B cell (primary cell): ENCODE measurements around the gene POC1B. TPM values are rescaled to one million over a fixed set of nuclear protein-coding genes. Genes with fewer than 3 reads are reported as not detected.

ENCODE experiments used
- ATAC-seq: fragments of 200-7000 bp; cut with Tn5 transposase; one replicate; pipeline ENCODE4 v1.10.0; 2021; ENCODE audit warnings: low read depth, mild to moderate bottlenecking, moderate number of reproducible peaks, moderate library complexity
- CTCF ChIA-PET: fragments of 350-600 bp; sonication (Branson Sonifier 250); formaldehyde crosslinking; loops from one replicate; lab custom pipeline; 2021; ENCODE audit warnings: antibody characterized with exemption, inconsistent platforms; lab: Charles Lee
- POLR2A ChIA-PET: fragments of 350-600 bp; sonication (Branson Sonifier 250); formaldehyde crosslinking; loops from one replicate; lab custom pipeline; 2021; ENCODE audit warnings: antibody characterized with exemption; lab: Charles Lee
- DNase-seq: peaks from one replicate; pipeline ENCODE4 v3.0.0; 2013
- H2AFZ ChIP-seq: 2 replicates; pipeline ENCODE4 v1.6.1; 2012; ENCODE audit warnings: mild to moderate bottlenecking, low read depth, low read length; ENCODE audit not compliant: insufficient read depth, poor library complexity, severe bottlenecking
- H3K27ac ChIP-seq, 2 donors: 1 replicate in 1 of 2; 2 replicates in 1 of 2; pipeline ENCODE4 v1.5.1; 2012 to 2013; ENCODE audit warnings: low read length in 2 of 2, mild to moderate bottlenecking in 2 of 2, moderate library complexity in 1 of 2
- H3K27me3 ChIP-seq, 4 experiments: fragments of 200-600 bp in 1 of 4; sonication (generic) in 1 of 4; replicated peaks in 1 of 4; 1 replicate in 2 of 4; 2 replicates in 2 of 4; pipeline versions ENCODE4 v1.6.1 to v1.7.0; 2013 to 2016; ENCODE audit warnings: low read length in 3 of 4, mild to moderate bottlenecking in 2 of 4, mixed read lengths in 1 of 4, moderate library complexity in 1 of 4; ENCODE audit not compliant: insufficient read depth in 4 of 4, control insufficient read depth in 3 of 4; ENCODE audit errors: control extremely low read depth in 1 of 4
- H3K36me3 ChIP-seq, 2 experiments: replicated peaks in 1 of 2; 1 replicate in 1 of 2; 2 replicates in 1 of 2; pipeline versions ENCODE4 v1.6.1 to v1.7.1; 2013; ENCODE audit warnings: low read length in 1 of 2; ENCODE audit not compliant: insufficient read depth in 2 of 2, control insufficient read depth in 1 of 2; ENCODE audit errors: control extremely low read depth in 1 of 2, extremely low read depth in 1 of 2
- H3K4me1 ChIP-seq, 2 donors: fragments of 200-600 bp in 1 of 2; sonication (generic) in 1 of 2; 1 replicate in 1 of 2; 2 replicates in 1 of 2; pipeline versions ENCODE4 v1.5.1 to v1.6.1; 2013 to 2017; ENCODE audit warnings: low read length in 2 of 2; ENCODE audit not compliant: control insufficient read depth in 2 of 2, insufficient read depth in 2 of 2
- H3K4me2 ChIP-seq: replicated peaks from 2 replicates; pipeline ENCODE3; 2012; ENCODE audit warnings: mild to moderate bottlenecking, low read depth, low read length; ENCODE audit not compliant: poor library complexity, severe bottlenecking
- H3K4me3 ChIP-seq, 5 experiments: fragments of 200-600 bp in 1 of 5; sonication (generic) in 1 of 5; 1 replicate in 3 of 5; 2 replicates in 2 of 5; pipeline versions ENCODE4 v1.5.1 to v1.7.0; 2011 to 2016; ENCODE audit warnings: low read length in 4 of 5, mild to moderate bottlenecking in 4 of 5, low read depth in 2 of 5, control low read depth in 1 of 5, moderate library complexity in 1 of 5; ENCODE audit not compliant: insufficient read depth in 1 of 5; ENCODE audit errors: control extremely low read depth in 1 of 5, extremely low read depth in 1 of 5
- H3K79me2 ChIP-seq: fragments of 200-600 bp; sonication (generic); one replicate; pipeline ENCODE4 v1.6.0; 2016; ENCODE audit warnings: low read length; ENCODE audit not compliant: control insufficient read depth, insufficient read depth
- H3K9ac ChIP-seq: fragments of 200-600 bp; sonication (generic); 2 replicates; pipeline ENCODE4 v1.6.1; 2017; ENCODE audit warnings: mild to moderate bottlenecking, low read length, moderate library complexity
- H3K9me3 ChIP-seq, 3 donors: one replicate each; pipeline versions ENCODE4 v1.6.1 to v1.7.1; 2013; ENCODE audit warnings: low read length in 2 of 3; ENCODE audit not compliant: control insufficient read depth in 2 of 3, insufficient read depth in 1 of 3; ENCODE audit errors: control extremely low read depth in 1 of 3
- H4K20me1 ChIP-seq: 2 replicates; pipeline ENCODE4 v1.6.0; 2012; ENCODE audit warnings: mild to moderate bottlenecking, low read length; ENCODE audit not compliant: insufficient read depth, control insufficient read depth, poor library complexity, severe bottlenecking
- H3K27ac Mint-ChIP-seq: one replicate; pipeline ENCODE4 v1.8.0; 2021; ENCODE audit warnings: mixed read lengths
- H3K27me3 Mint-ChIP-seq: one replicate; pipeline ENCODE4 v1.8.0; 2021; ENCODE audit warnings: mixed read lengths
- H3K4me1 Mint-ChIP-seq: one replicate; pipeline ENCODE4 v1.8.0; 2021; ENCODE audit warnings: mixed read lengths
- H3K4me3 Mint-ChIP-seq: one replicate; pipeline ENCODE4 v1.8.0; 2021; ENCODE audit warnings: mixed read lengths
- H3K9me3 Mint-ChIP-seq: one replicate; pipeline ENCODE4 v1.8.0; 2022; ENCODE audit warnings: mixed read lengths; ENCODE audit not compliant: insufficient read depth
- CTCF ChIP-seq: fragments of 200-600 bp; IDR thresholded peaks from one replicate; pipeline ENCODE4 v1.8.0; 2022; ENCODE audit warnings: antibody characterized with exemption, mild to moderate bottlenecking
- EZH2 ChIP-seq: IDR thresholded peaks from 2 replicates; pipeline ENCODE4 v1.6.1; 2012; ENCODE audit warnings: borderline replicate concordance, low read depth, mild to moderate bottlenecking, moderate library complexity, low read length; ENCODE audit not compliant: insufficient read depth, poor library complexity, severe bottlenecking
- WGBS: methylation state at CpG from one replicate; pipeline ENCODE4 v1.1.5; 2013; ENCODE audit warnings: missing lambda C conversion rate; ENCODE audit not compliant: insufficient coverage; 5-methylcytosine and 5-hydroxymethylcytosine counted together
- intact Hi-C: fragments of 100-400 bp; cut with micrococcal nuclease; formaldehyde crosslinking; loops from one replicate; pipeline ENCODE4 v1.10.0; 2022
- polyA plus RNA-seq: library from polyadenylated mRNA; depleted of rRNA; stranded (reverse); fragments of >200 nt; gene quantifications from 2 replicates; pipeline ENCODE4 v1.2.3, GENCODE V29; 2012
- total RNA-seq, 2 donors: library from RNA; stranded (reverse); fragments of 120-200 nt in 1 of 2; gene quantifications; 1 replicate in 1 of 2; 2 replicates in 1 of 2; pipeline versions ENCODE4 v1.2.3 to v1.2.4, GENCODE V29; 2013 to 2022

The POC1B gene
- total and polyA plus RNA-seq, 2 donors (not counting 1 experiment from before 2014, with no cell fraction given) = 12.0 to 39.5 TPM

DNA sequence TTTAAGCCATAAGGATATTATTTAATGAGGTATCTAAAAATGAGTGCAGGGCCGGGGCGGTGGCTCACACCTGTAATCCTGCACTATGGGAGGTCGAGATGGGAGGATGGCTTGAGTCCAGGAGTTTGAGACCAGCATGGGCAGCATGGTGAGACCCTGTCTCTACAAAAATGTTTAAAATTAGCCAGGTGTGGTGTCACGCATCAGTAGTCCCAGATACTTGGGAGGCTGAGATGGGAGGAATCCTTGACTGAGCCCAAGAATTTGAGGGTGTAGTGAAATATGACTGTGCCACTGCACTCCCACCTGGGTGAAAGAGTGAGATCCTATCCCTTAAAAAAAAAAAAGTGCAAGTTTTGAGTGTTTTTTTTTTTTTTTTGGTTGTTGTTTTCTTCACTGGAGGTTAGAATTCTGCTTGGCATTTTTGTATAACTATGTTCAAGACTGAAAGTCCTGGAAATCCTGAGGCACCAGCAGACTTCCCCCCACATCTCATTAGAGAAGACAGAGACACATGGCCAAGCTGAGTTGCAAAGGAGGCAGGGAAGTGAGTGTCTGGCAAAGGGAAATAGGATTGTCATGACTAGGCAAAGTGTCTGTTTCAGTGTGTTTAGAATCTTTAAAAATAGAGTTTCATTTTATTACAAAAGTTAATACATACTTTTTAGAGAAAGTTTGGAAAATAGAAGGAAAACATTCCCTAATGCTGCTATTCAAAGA lies 120.1 kb downstream of the POC1B start:
- H3K4me2 ChIP-seq = no peak overlapping the region
- H3K4me1 ChIP-seq = no peaks in the 10 kb centered on the region
- ChIA-PET CTCF (no interaction called here), POLR2A (no interaction called here)
- no peaks in the 10 kb centered on the region for H3K27me3 ChIP-seq
- H3K79me2 ChIP-seq = no peaks in the 10 kb centered on the region
- ATAC-seq (no peak), DNase-seq (no peak)
- H3K27me3 Mint-ChIP-seq = no peaks in the 10 kb centered on the region
- H3K27ac ChIP-seq = no peak overlapping the region
- no peak for TF ChIP-seq EZH2
- no peak for TF ChIP-seq CTCF
- H2AFZ ChIP-seq = no peak overlapping the region
- no peak overlapping the region for H3K9ac ChIP-seq
- no peaks in the 10 kb centered on the region for H3K9me3 Mint-ChIP-seq
- H3K27ac Mint-ChIP-seq = no peak overlapping the region
- H3K4me1 Mint-ChIP-seq = no peaks in the 10 kb centered on the region
- WGBS = 96% methylated on average over 4 of the region's 4 CpGs
- intact Hi-C loops = no loop called here
- peaks cover 0 to 5% (median 0%) of the 10 kb centered on the region in 3 donors for H3K9me3 ChIP-seq
- H3K4me3 Mint-ChIP-seq = no peak overlapping the region
- no peak overlapping the region for H3K4me3 ChIP-seq
- no peaks in the 10 kb centered on the region for H3K36me3 ChIP-seq
- no peaks in the 10 kb centered on the region for H4K20me1 ChIP-seq

- Mint-ChIP-seq H3K9me3 (no peaks in the 10 kb centered on the region), H3K4me1 (peaks cover 6% of the 10 kb centered on the region), H3K27me3 (no peaks in the 10 kb centered on the region), H3K27ac (no peak overlapping the region), H3K4me3 (no peak overlapping the region)
- POLR2A ChIA-PET = no interaction called here
- Histone ChIP-seq H3K27ac (no peak overlapping the region), H3K79me2 (no peaks in the 10 kb centered on the region), H3K9ac (no peak overlapping the region), H3K27me3 (no peaks in the 10 kb centered on the region), H4K20me1 (no peaks in the 10 kb centered on the region), H3K9me3 (peaks cover 0 to 5% (median 0%) of the 10 kb centered on the region in 3 donors), H3K4me2 (no peak overlapping the region), H3K4me3 (no peak overlapping the region), H3K4me1 (no peaks in the 10 kb centered on the region), H3K36me3 (no peaks in the 10 kb centered on the region), H2AFZ (no peak overlapping the region)
- intact Hi-C loops = no loop called here
- ATAC-seq (no peak), DNase-seq (no peak)
- no peak for TF ChIP-seq CTCF
- TF ChIP-seq EZH2 = no peak
- 80% methylated on average over 1 of the region's 3 CpGs for whole genome bisulfite sequencing
- CTCF ChIA-PET = no interaction called here
These were observed 124.3 kb downstream of the POC1B start for GRCh38 chr12:89401433-89402058.
